ENCODE measurements around the gene PTK7. TPM values are rescaled to one million over a fixed set of nuclear protein-coding genes. Genes with fewer than 3 reads are reported as not detected.
"Not testable (repeated sequence)": the region's sequence is repeated elsewhere in the genome, so short reads cannot be mapped to it uniquely, and the experiment has no call there.

The PTK7 gene
- total RNA-seq, 2 experiments from 2014 or later, result 1.2 to 1.6 TPM

DNA sequence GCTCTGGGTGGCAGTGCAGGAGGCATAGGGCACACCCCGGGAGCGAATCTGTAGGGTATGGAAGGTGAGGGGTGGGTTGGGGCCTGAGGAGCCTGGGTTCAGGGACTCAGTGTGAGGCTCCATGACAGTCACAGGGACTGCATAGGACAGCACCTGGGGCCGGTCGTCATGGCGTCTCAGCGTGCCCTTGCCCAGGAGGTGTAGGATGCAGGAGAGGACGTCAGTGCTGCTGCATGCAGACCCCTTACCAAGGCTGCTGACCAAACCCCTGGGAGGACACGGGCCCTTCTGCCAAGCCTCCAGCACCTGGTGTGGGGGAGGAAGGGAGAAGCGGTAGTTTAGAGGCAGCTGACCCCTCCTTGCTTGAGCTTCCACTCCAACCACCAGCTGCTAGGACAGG is 38.4 kb upstream of the PTK7 start:
- TF ChIP-seq, protein P1, sequence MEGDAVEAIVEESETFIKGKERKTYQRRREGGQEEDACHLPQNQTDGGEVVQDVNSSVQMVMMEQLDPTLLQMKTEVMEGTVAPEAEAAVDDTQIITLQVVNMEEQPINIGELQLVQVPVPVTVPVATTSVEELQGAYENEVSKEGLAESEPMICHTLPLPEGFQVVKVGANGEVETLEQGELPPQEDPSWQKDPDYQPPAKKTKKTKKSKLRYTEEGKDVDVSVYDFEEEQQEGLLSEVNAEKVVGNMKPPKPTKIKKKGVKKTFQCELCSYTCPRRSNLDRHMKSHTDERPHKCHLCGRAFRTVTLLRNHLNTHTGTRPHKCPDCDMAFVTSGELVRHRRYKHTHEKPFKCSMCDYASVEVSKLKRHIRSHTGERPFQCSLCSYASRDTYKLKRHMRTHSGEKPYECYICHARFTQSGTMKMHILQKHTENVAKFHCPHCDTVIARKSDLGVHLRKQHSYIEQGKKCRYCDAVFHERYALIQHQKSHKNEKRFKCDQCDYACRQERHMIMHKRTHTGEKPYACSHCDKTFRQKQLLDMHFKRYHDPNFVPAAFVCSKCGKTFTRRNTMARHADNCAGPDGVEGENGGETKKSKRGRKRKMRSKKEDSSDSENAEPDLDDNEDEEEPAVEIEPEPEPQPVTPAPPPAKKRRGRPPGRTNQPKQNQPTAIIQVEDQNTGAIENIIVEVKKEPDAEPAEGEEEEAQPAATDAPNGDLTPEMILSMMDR (IDR thresholded peaks at IDR 0.05), result no peak
- ATAC-seq (ENCODE audit: poor library complexity), result no peak
- DNase-seq, result no peak
- intact Hi-C loops (cut with DNase I, micrococcal nuclease), result no loop called here
- no peaks in the 10 kb centered on the region for H3K27me3 ChIP-seq (ENCODE audit: control insufficient read depth in 1 of 2, insufficient read depth in 2 of 2, low read length in 2 of 2)
- no peaks in the 10 kb centered on the region for H3K9me3 ChIP-seq (ENCODE audit: control insufficient read depth in 1 of 2, insufficient read depth in 1 of 2, low read length in 2 of 2)
- H3K36me3 ChIP-seq (ENCODE audit: insufficient read depth, low read length), result peaks cover 46% of the 10 kb centered on the region
- no peaks in the 10 kb centered on the region for H3K4me1 ChIP-seq (ENCODE audit: insufficient read depth, low read length)
- ChIA-PET CTCF (no interaction called here), POLR2A (no interaction called here)
- no peak overlapping the region for H3K27ac Mint-ChIP-seq
- no peaks in the 10 kb centered on the region for H3K9me3 Mint-ChIP-seq
- H3K27me3 Mint-ChIP-seq, result no peaks in the 10 kb centered on the region
- H3K27ac ChIP-seq (ENCODE audit: low read depth in 1 of 2, low read length in 2 of 2), result no peak overlapping the region
- peaks cover 64% of the 10 kb centered on the region for H3K36me3 Mint-ChIP-seq (ENCODE audit: low read depth)
- H3K4me3 ChIP-seq (ENCODE audit: low read length), result no peak overlapping the region
- no peak overlapping the region for H3K4me3 Mint-ChIP-seq
- no peaks in the 10 kb centered on the region for H3K4me1 Mint-ChIP-seq (ENCODE audit: low read depth)

DNA sequence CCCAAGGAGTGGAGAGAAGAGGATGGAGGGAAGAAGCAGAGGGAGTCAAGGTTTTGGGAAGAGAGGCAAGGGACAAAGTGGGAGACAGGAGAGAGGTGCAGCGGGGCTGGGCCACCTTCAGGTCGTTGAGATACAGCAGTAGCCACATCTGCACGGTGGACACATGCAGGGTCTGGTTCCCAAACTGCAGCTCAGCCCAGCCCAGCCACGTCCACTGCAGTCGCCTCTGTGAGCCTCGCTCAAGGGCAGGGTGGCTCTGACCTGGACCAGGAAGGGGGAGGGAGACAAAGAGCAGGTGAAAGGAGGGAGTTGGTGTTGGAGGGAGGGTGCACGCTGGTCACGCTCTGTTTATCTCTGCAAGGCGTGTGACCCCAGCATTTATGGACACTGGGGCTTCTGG is 37.4 kb upstream of the PTK7 start:
- H3K27ac Mint-ChIP-seq, result no peak overlapping the region
- CTCF ChIA-PET, result no interaction called here

DNA sequence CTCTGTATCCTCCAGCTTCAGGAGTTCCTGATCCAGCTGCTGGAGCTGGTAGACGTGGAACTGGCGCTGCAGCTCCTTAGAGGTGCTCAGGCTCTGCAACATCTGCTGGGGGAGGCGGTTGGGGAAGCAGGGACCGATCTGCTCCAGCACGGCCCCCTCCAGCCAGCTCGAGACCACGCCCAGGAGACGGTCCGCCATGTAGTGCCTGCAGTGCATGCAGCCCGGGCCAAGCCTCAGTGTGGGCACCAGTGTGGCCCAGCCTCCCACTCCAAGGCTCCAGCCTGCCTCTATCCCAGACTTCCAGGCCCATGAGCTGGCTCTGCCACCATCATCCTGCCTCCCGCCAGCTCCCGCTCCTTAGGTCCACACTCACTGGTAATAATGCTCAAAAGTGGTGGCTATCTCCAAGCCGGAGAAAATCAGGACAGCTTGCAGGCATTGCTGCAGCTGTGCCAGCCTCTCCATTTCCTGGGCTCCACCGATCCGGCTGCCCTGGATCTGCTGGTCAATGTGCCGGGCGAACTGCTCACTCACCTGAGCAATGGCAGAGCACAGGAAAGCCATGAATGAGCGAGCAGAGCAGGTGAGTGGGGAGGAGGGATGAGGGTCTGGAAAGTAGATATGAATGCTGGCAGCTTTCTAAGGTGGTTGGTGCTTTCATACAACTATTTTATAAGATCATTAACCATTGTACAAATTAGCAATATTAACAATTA is 35.4 kb upstream of the PTK7 start:
- H3K27ac Mint-ChIP-seq, result no peak overlapping the region
- no peak overlapping the region for H3K27ac ChIP-seq (ENCODE audit: low read depth in 1 of 2, low read length in 2 of 2)
- no peaks in the 10 kb centered on the region for H3K9me3 ChIP-seq (ENCODE audit: control insufficient read depth in 1 of 2, insufficient read depth in 1 of 2, low read length in 2 of 2)
- peaks cover 57% of the 10 kb centered on the region for H3K36me3 ChIP-seq (ENCODE audit: insufficient read depth, low read length)
- no peak overlapping the region for H3K4me3 ChIP-seq (ENCODE audit: low read length)
- no peaks in the 10 kb centered on the region for H3K27me3 Mint-ChIP-seq
- H3K27me3 ChIP-seq (ENCODE audit: control insufficient read depth in 1 of 2, insufficient read depth in 2 of 2, low read length in 2 of 2), result no peaks in the 10 kb centered on the region
- no peaks in the 10 kb centered on the region for H3K9me3 Mint-ChIP-seq
- H3K4me1 Mint-ChIP-seq (ENCODE audit: low read depth), result no peaks in the 10 kb centered on the region
- ChIA-PET POLR2A (interaction anchor here (1.3 kb wide), 1 partner anchor 13 kb away, joined by 3 read pairs; the partner anchor contains the start of gene CUL7), CTCF (no interaction called here)
- peaks cover 68% of the 10 kb centered on the region for H3K36me3 Mint-ChIP-seq (ENCODE audit: low read depth)
- DNase-seq, result no peak
- no peak overlapping the region for H3K4me3 Mint-ChIP-seq
- no peak for ATAC-seq (ENCODE audit: poor library complexity)
- no peaks in the 10 kb centered on the region for H3K4me1 ChIP-seq (ENCODE audit: insufficient read depth, low read length)
- TF ChIP-seq, protein P1 (IDR thresholded peaks at IDR 0.05), result no peak
- intact Hi-C loops (cut with DNase I, micrococcal nuclease), result no loop called here

More for the DNA sequence above, 37.4 kb upstream of the PTK7 start:
- Histone ChIP-seq H3K27me3 (ENCODE audit: control insufficient read depth in 1 of 2, insufficient read depth in 2 of 2, low read length in 2 of 2) (no peaks in the 10 kb centered on the region), H3K4me1 (ENCODE audit: insufficient read depth, low read length) (no peaks in the 10 kb centered on the region), H3K36me3 (ENCODE audit: insufficient read depth, low read length) (peaks cover 50% of the 10 kb centered on the region), H3K27ac (ENCODE audit: low read depth in 1 of 2, low read length in 2 of 2) (no peak overlapping the region), H3K9me3 (ENCODE audit: control insufficient read depth in 1 of 2, insufficient read depth in 1 of 2, low read length in 2 of 2) (no peaks in the 10 kb centered on the region), H3K4me3 (ENCODE audit: low read length) (no peak overlapping the region)
- TF ChIP-seq, protein P1 (IDR thresholded peaks at IDR 0.05), result no peak
- DNase-seq (no peak), ATAC-seq (ENCODE audit: poor library complexity) (no peak)
- H3K9me3 Mint-ChIP-seq, result no peaks in the 10 kb centered on the region
- H3K4me1 Mint-ChIP-seq (ENCODE audit: low read depth), result no peaks in the 10 kb centered on the region
- H3K36me3 Mint-ChIP-seq (ENCODE audit: low read depth), result peaks cover 60% of the 10 kb centered on the region
- H3K4me3 Mint-ChIP-seq, result no peak overlapping the region
- no peaks in the 10 kb centered on the region for H3K27me3 Mint-ChIP-seq
- intact Hi-C loops (cut with DNase I, micrococcal nuclease), result no loop called here
- POLR2A ChIA-PET, result no interaction called here

DNA sequence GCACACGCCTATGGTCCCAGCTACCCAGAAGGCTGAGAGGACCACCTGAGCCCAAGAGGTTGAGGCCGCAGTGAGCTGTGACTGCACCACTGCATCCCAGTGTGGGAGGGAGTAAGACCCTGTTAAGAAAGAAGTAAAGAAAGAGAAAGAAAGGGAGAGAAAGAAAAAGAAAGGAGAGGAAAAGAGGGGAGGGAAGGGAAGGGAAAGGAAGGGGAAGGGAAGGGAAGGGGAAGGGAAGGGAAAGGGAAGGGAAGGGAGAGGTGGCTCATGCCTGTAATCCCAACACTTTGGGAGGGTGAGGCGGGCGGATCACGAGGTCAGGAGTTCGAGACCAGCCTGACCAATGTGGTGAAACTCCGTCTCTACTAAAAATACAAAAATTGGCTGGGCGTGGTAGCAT is 34.6 kb upstream of the PTK7 start:
- ATAC-seq (ENCODE audit: poor library complexity); DNase-seq; CTCF ChIA-PET; H3K4me3 Mint-ChIP-seq; H3K27ac Mint-ChIP-seq; H3K4me1 ChIP-seq (ENCODE audit: insufficient read depth, low read length); intact Hi-C loops (cut with DNase I, micrococcal nuclease); H3K4me3 ChIP-seq (ENCODE audit: low read length); H3K9me3 Mint-ChIP-seq; H3K9me3 ChIP-seq (ENCODE audit: control insufficient read depth in 1 of 2, insufficient read depth in 1 of 2, low read length in 2 of 2); H3K27me3 ChIP-seq (ENCODE audit: control insufficient read depth in 1 of 2, insufficient read depth in 2 of 2, low read length in 2 of 2); H3K4me1 Mint-ChIP-seq (ENCODE audit: low read depth); H3K27me3 Mint-ChIP-seq; H3K27ac ChIP-seq (ENCODE audit: low read depth in 1 of 2, low read length in 2 of 2): not testable (repeated sequence)
- H3K36me3 ChIP-seq (ENCODE audit: insufficient read depth, low read length), result peaks cover 61% of the 10 kb centered on the region
- POLR2A ChIA-PET, result interaction anchor here (1.3 kb wide), 1 partner anchor 12 kb away, joined by 3 read pairs; the partner anchor contains the start of gene CUL7
- H3K36me3 Mint-ChIP-seq (ENCODE audit: low read depth), result peaks cover 76% of the 10 kb centered on the region
